ENCODE results near the gene LEMD1.
"Not testable (repeated sequence)": the region's sequence is repeated elsewhere in the genome, so short reads cannot be mapped to it uniquely, and the experiment has no call there.

LEMD1 gene

GRCh38 chr1:205368478-205368877, 53.4 kb downstream of the LEMD1 start:
- no peak for TF ChIP-seq ZNF70 (CRISPR knock-in tag; IDR thresholded peaks at IDR 0.05)
- TF ChIP-seq POU6F1 (CRISPR knock-in tag; IDR thresholded peaks at IDR 0.05; ENCODE audit: borderline replicate concordance, low read depth) = no peak
- TF ChIP-seq ZC3H10 (CRISPR knock-in tag; IDR thresholded peaks at IDR 0.05) = no peak
- no peak for TF ChIP-seq OSR1 (CRISPR knock-in tag; IDR thresholded peaks at IDR 0.05)
- no peak for TF ChIP-seq PATZ1 (CRISPR knock-in tag; IDR thresholded peaks at IDR 0.05; ENCODE audit: borderline replicate concordance)
- TF ChIP-seq CREB5 (CRISPR knock-in tag; IDR thresholded peaks at IDR 0.05; ENCODE audit: low read depth) = no peak
- TF ChIP-seq ARNTL (CRISPR knock-in tag; IDR thresholded peaks at IDR 0.05; ENCODE audit: borderline replicate concordance, low read depth) = no peak
- TF ChIP-seq CSRNP3 (CRISPR knock-in tag; IDR thresholded peaks at IDR 0.05) = no peak
- no peak for TF ChIP-seq GLIS3 (CRISPR knock-in tag; IDR thresholded peaks at IDR 0.05)
- TF ChIP-seq ESRRG (CRISPR knock-in tag; IDR thresholded peaks at IDR 0.05) = no peak
- ATAC-seq = no peak

GRCh38 chr1:205365945-205366463, 55.9 kb downstream of the LEMD1 start:
- TF ChIP-seq ZNF8 (CRISPR knock-in tag; IDR thresholded peaks at IDR 0.05) = no peak
- no peak for TF ChIP-seq TOX (CRISPR knock-in tag; IDR thresholded peaks at IDR 0.05; ENCODE audit: borderline replicate concordance)
- TF ChIP-seq CSRNP3 (CRISPR knock-in tag; IDR thresholded peaks at IDR 0.05) = no peak
- TF ChIP-seq ZFP3 (CRISPR knock-in tag; IDR thresholded peaks at IDR 0.05) = no peak
- no peak for TF ChIP-seq CREB5 (CRISPR knock-in tag; IDR thresholded peaks at IDR 0.05; ENCODE audit: low read depth)
- TF ChIP-seq GLIS3 (CRISPR knock-in tag; IDR thresholded peaks at IDR 0.05) = no peak
- TF ChIP-seq TCF4 (CRISPR knock-in tag; IDR thresholded peaks at IDR 0.05; ENCODE audit: borderline replicate concordance) = no peak
- TF ChIP-seq ISL1 (CRISPR knock-in tag; IDR thresholded peaks at IDR 0.05) = no peak
- TF ChIP-seq ESRRG (CRISPR knock-in tag; IDR thresholded peaks at IDR 0.05) = no peak
- TF ChIP-seq POU6F1 (CRISPR knock-in tag; IDR thresholded peaks at IDR 0.05; ENCODE audit: borderline replicate concordance, low read depth) = no peak
- no peak for TF ChIP-seq PPARA (CRISPR knock-in tag; IDR thresholded peaks at IDR 0.05; ENCODE audit: borderline replicate concordance)
- no peak for TF ChIP-seq OSR1 (CRISPR knock-in tag; IDR thresholded peaks at IDR 0.05)
- TF ChIP-seq BACH2 (CRISPR knock-in tag; IDR thresholded peaks at IDR 0.05; ENCODE audit: borderline replicate concordance) = no peak
- peak; percentile 44 for ATAC-seq

- not testable (repeated sequence) for ATAC-seq
These were observed 56.8 kb downstream of the LEMD1 start for GRCh38 chr1:205365086-205365485.

All from SK-N-SH treated with all-trans-retinoic acid at 6 μM for 48 hours (cell line).